GM19328 (cell line): ENCODE results near the gene DRP2.
"Not testable (repeated sequence)": the region's sequence is repeated elsewhere in the genome, so short reads cannot be mapped to it uniquely, and the experiment has no call there.

ENCODE experiments used
- ATAC-seq: cut with Tn5 transposase; IDR thresholded peaks from one replicate; pipeline ENCODE4 v1.9.1; 2021; ENCODE audit warnings: mild to moderate bottlenecking, moderate library complexity; ENCODE audit not compliant: unreplicated experiment

The DRP2 gene

GRCh38 chrX:101231080-101231479, 11.5 kb downstream of the DRP2 start:
- no peak for ATAC-seq

GRCh38 chrX:101232316-101232715, 12.7 kb downstream of the DRP2 start:
- ATAC-seq: no peak

- no peak for ATAC-seq
Observed at GRCh38 chrX:101237041-101237440, 17.5 kb downstream of the DRP2 start.

GRCh38 chrX:101241531-101241930, 21.9 kb downstream of the DRP2 start:
- ATAC-seq: no peak

GRCh38 chrX:101252634-101253033, 33.0 kb downstream of the DRP2 start:
- no peak for ATAC-seq

- no peak for ATAC-seq
Observed at GRCh38 chrX:101257448-101258258, 38.1 kb downstream of the DRP2 start.

GRCh38 chrX:101258259-101258581, 38.6 kb downstream of the DRP2 start:
- ATAC-seq: no peak

- ATAC-seq: no peak
Observed at GRCh38 chrX:101260435-101260834, 40.8 kb downstream of the DRP2 start.

GRCh38 chrX:101262590-101262989, 43.0 kb downstream of the DRP2 start:
- no peak for ATAC-seq

GRCh38 chrX:101263766-101264165, 44.2 kb downstream of the DRP2 start:
- no peak for ATAC-seq

- ATAC-seq: no peak
Observed at GRCh38 chrX:101265869-101266428, 46.4 kb downstream of the DRP2 start.

GRCh38 chrX:101274198-101274597, 54.6 kb downstream of the DRP2 start:
- ATAC-seq: no peak

GRCh38 chrX:101276238-101276637, 56.7 kb downstream of the DRP2 start:
- no peak for ATAC-seq

- ATAC-seq: peak; percentile 67
Observed at GRCh38 chrX:101287402-101287801, 67.8 kb downstream of the DRP2 start.

GRCh38 chrX:101290957-101291603, 71.5 kb downstream of the DRP2 start, which contains the start of gene TAF7L:
TAF7L (minus strand) TSS chrX:101291334; CDS start chrX:101287543, 3,791 bp downstream.
- ATAC-seq: no peak

- not testable (repeated sequence) for ATAC-seq
Observed at GRCh38 chrX:101295603-101296002, 76.0 kb downstream of the DRP2 start.

- no peak for ATAC-seq
Observed at GRCh38 chrX:101303790-101304189, 84.2 kb downstream of the DRP2 start.
